HG03457 (cell line): ENCODE measurements around the gene DUSP28.

Experiments
- ATAC-seq: cut with Tn5 transposase; IDR thresholded peaks from one replicate; pipeline ENCODE4 v1.9.1; 2021; ENCODE audit warnings: moderate number of reproducible peaks; ENCODE audit not compliant: unreplicated experiment

The DUSP28 gene

GRCh38 chr2:240585681-240586197, 25.6 kb downstream of the DUSP28 start:
- no peak for ATAC-seq

GRCh38 chr2:240586198-240586918, 26.2 kb downstream of the DUSP28 start, which contains the start of gene CAPN10:
Gene CAPN10, plus strand, starts transcription at chr2:240586734. Its CDS starts 178 bp downstream, at chr2:240586912.
- ATAC-seq = peak; percentile 47

GRCh38 chr2:240586919-240587800, 27.0 kb downstream of the DUSP28 start:
- ATAC-seq = no peak

- ATAC-seq = no peak
These were observed 28.0 kb downstream of the DUSP28 start for GRCh38 chr2:240588006-240588655.

GRCh38 chr2:240588669-240589068, 28.5 kb downstream of the DUSP28 start:
- no peak for ATAC-seq

- no peak for ATAC-seq
These were observed 29.2 kb downstream of the DUSP28 start for GRCh38 chr2:240589375-240589774.

- ATAC-seq = no peak
These were observed 29.8 kb downstream of the DUSP28 start for GRCh38 chr2:240589850-240590525.

- ATAC-seq = no peak
These were observed 30.5 kb downstream of the DUSP28 start for GRCh38 chr2:240590681-240591111.

GRCh38 chr2:240591226-240591625, 31.1 kb downstream of the DUSP28 start:
- ATAC-seq = no peak

- ATAC-seq = no peak
These were observed 31.6 kb downstream of the DUSP28 start for GRCh38 chr2:240591784-240592183.

- no peak for ATAC-seq
These were observed 33.0 kb downstream of the DUSP28 start for GRCh38 chr2:240593026-240593702.

GRCh38 chr2:240593703-240594451, 33.7 kb downstream of the DUSP28 start:
- no peak for ATAC-seq

- no peak for ATAC-seq
These were observed 34.6 kb downstream of the DUSP28 start for GRCh38 chr2:240594511-240595380.

- ATAC-seq = no peak
These were observed 35.4 kb downstream of the DUSP28 start for GRCh38 chr2:240595381-240596079.

GRCh38 chr2:240596080-240596460, 35.9 kb downstream of the DUSP28 start:
- no peak for ATAC-seq

GRCh38 chr2:240596491-240596931, 36.4 kb downstream of the DUSP28 start:
- no peak for ATAC-seq

GRCh38 chr2:240597054-240597418, 36.9 kb downstream of the DUSP28 start:
- no peak for ATAC-seq
